Measurements from ENCODE around the gene ELAVL1.

Gene ELAVL1

DNA sequence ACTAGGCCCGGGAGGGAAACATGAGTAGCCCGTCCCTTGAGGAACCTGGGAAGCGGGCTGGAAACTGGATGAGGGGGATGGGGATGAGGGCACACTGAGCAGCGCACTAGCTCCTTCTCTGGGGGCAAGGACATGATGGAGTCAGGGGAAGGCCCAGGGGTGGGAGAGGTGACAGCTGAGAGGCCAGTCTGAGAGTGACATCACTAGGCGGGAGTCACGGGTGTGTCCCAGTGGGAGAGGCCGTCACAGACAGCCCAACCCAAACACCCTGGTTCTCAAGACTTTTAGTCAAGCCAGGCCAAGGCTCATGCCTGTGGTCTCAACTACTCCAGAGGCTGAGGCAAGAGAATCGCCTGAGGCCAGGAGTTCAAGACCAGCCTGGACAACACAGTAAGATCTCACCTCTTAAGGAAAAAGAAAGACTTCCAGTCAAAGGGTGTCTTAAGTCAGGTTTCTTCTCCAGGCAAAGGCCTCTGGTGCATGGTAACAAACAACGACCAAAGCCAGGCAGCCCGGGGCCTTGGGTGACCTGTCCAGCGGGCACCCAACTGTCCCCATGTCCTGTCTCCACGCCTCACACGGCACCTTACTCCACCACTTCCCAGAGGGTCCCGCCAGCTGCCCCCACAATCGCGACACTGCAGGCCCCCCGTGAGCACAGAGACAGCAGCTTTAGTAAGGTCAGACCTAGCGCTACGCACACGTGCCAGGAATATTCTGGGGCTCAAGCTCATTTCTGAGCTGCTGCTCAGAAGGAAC lies 36.5 kb downstream of the ELAVL1 start:
- TF ChIP-seq, protein P1, sequence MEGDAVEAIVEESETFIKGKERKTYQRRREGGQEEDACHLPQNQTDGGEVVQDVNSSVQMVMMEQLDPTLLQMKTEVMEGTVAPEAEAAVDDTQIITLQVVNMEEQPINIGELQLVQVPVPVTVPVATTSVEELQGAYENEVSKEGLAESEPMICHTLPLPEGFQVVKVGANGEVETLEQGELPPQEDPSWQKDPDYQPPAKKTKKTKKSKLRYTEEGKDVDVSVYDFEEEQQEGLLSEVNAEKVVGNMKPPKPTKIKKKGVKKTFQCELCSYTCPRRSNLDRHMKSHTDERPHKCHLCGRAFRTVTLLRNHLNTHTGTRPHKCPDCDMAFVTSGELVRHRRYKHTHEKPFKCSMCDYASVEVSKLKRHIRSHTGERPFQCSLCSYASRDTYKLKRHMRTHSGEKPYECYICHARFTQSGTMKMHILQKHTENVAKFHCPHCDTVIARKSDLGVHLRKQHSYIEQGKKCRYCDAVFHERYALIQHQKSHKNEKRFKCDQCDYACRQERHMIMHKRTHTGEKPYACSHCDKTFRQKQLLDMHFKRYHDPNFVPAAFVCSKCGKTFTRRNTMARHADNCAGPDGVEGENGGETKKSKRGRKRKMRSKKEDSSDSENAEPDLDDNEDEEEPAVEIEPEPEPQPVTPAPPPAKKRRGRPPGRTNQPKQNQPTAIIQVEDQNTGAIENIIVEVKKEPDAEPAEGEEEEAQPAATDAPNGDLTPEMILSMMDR (IDR thresholded peaks at IDR 0.05) = no peak

DNA sequence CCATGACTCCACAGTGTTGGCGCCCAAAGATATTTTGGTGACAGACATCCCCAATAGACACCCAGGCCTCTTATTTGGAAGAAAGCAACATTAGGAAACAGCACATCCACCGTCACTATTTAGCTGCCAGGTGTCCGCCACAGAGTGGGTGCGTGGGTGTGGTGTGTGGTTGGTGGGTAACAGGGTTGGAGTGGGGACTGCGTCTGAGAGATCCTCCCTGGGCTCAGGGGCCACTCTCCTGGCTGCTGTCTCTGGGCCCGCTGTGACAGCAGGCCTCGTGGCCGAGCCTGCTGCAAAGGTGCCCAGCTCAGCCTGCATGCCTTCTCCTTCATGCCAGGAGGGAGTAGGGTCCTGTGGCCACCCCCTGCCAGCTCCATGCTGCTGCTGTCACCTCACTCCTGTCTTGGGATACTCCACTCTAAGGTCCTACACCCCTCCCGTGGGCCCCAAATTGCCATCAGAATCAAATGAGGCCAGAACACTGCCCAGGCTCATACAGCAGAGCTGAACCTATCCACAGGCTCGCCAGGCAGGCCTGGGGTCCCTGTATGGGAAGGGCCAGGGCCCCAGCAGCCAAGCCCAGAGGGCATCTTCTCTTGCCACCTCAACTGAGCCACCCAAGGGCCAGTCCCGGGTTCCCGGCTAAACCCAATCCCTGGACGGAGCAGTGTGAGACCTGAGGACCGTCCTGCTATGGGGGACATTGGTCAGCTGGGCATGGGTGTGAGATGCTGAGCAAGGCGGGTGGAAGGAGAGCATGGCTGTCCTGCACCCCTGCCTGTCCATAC lies 37.2 kb downstream of the ELAVL1 start:
- TF ChIP-seq, protein P1 (IDR thresholded peaks at IDR 0.05) = no peak

DNA sequence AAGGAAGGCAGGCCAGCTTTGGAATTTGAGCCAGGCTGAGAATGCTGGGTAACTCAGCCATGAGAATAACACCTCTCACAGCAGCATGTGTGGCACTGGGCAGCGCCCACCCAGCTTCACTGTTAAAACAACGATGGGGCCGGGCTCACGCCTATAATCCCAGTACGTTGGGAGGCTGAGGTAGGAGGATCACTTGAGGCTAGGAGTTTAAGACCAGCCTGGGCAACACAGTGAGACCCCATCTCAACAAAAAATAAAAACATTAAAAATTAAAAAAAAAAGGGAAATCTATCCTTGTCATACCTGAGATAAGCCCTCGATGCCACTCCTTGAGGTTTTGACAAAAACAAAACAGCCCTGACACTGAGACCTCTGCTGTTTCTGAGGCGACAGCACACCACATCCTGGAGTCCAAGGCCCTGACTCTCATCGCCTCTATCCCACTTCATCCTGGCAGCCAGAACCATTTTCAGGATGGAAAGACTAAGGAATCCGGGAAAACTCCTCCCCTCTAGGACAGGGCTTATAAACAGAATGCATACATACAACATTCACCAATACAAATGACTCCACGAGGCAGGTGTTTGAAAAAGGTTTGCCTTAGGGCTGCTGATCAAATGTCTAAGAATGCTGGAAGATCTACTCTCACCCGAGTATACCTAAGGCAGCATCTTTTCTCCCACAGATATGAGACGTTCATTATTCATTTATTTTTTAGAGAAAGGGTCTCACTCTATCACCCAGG lies 39.3 kb downstream of the ELAVL1 start:
- TF ChIP-seq, protein P1 (IDR thresholded peaks at IDR 0.05) = no peak

DNA sequence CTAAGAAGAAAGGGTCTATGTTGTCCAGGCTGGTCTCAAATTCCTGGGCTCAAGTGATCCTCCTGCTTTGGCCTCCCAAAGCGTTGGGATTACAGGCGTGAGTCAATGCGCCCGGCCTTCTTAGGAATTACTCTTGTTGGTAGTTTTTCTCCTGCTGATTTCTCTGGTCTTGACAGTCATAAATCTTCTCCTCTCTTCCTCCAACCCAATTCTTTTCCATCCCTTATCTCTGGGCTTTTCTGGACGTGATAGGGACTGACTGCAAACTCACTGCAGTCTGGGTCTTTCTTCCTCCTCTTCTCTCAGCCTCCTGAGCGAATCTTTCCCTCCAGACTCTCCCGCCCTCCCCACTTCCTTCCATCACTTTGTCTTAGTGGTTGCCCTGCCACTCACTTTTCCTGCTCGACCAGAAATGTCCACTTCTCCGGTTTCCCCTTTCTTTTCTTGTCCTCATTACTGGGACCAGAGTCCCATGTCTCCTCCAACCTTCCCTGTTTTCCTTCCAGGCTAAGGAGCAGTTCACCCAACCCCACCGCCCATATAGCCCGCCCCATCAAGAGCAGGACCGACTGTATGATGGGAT lies 40.1 kb downstream of the ELAVL1 start:
- TF ChIP-seq, protein P1 (IDR thresholded peaks at IDR 0.05) = no peak

DNA sequence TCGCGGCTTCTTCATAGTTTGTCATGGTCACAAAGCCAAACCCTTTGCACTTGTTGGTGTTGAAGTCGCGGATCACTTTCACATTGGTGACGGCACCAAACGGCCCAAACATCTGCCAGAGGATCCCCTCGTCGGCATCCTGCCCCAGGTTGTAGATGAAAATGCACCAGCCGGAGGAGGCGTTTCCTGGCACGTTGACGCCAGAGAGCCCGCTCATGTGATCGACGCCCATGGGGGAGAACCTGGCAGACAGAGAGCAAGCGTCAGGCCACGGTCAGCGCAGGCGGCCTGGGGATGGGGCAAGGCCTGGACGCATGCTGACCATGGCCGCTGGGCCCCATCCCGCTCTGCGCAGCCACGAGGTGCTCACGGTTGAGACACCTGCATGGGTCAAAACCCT lies 41.9 kb downstream of the ELAVL1 start:
- TF ChIP-seq, protein P1 (IDR thresholded peaks at IDR 0.05) = no peak

DNA sequence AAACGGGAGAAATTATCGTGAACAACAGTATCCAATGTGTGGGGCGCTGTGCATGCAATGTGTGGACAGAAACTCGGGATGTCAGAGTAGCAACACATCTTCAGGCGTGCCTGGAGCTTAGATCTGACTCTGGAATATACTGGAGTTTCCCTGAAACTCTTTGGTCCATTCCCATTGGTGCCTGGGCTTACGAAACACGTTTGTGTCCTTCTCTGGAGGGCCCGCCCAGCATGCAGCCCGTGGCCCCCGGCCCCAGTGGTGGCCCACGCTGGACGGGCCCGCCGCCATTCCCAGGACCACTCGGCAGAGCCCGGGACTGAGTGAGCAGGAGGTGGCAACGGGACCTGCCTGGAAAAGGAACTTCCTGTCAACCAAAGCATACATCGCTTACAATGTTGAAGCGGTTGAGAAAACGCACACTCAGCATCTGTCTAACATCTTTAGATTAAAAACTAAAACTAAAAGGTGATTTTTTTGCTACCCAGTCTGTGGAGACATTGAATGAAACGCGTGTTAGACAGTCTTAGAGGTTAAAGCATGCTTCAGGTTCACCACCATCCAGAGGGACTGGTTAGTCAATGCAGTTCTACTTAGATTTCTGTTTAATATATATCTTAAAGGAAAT lies 42.7 kb downstream of the ELAVL1 start:
- TF ChIP-seq, protein P1 (IDR thresholded peaks at IDR 0.05) = no peak

All from LNCAP (cell line).